HG02840 (cell line): ENCODE results near the gene PTX4.

Experiments
- ATAC-seq: cut with Tn5 transposase; IDR thresholded peaks from one replicate; pipeline ENCODE4 v1.9.1; 2021; ENCODE audit warnings: mild to moderate bottlenecking, moderate library complexity, moderate number of reproducible peaks; ENCODE audit not compliant: unreplicated experiment, low FRiP score

PTX4 gene

GRCh38 chr16:1488619-1489018 is at the start of gene PTX4:
TSS of gene PTX4 (minus strand) at chr16:1488944. CDS start at chr16:1488909, 35 bp downstream.
- ATAC-seq: no peak

GRCh38 chr16:1537763-1538289 is 49.1 kb upstream of the PTX4 start:
- no peak for ATAC-seq

- ATAC-seq: no peak
Measured at GRCh38 chr16:1537138-1537577, 48.4 kb upstream of the PTX4 start.

GRCh38 chr16:1536601-1537000 is 47.9 kb upstream of the PTX4 start:
- ATAC-seq: no peak

- no peak for ATAC-seq
Measured at GRCh38 chr16:1535391-1536291, 46.9 kb upstream of the PTX4 start.

GRCh38 chr16:1534021-1535020 is 45.6 kb upstream of the PTX4 start:
- ATAC-seq: no peak

- no peak for ATAC-seq
Measured at GRCh38 chr16:1533443-1533951, 44.8 kb upstream of the PTX4 start, which contains the start of gene TMEM204. TSS of gene TMEM204 (plus strand) at chr16:1533666. CDS start at chr16:1534276, 610 bp downstream.

GRCh38 chr16:1532771-1533170 is 44.0 kb upstream of the PTX4 start:
- no peak for ATAC-seq

- ATAC-seq: no peak
Measured at GRCh38 chr16:1532081-1532760, 43.5 kb upstream of the PTX4 start.

GRCh38 chr16:1531638-1531910 is 42.8 kb upstream of the PTX4 start:
- ATAC-seq: no peak

- no peak for ATAC-seq
Measured at GRCh38 chr16:1530883-1531637, 42.3 kb upstream of the PTX4 start.

GRCh38 chr16:1530349-1530882 is 41.7 kb upstream of the PTX4 start:
- ATAC-seq: no peak

GRCh38 chr16:1528921-1529537 is 40.3 kb upstream of the PTX4 start:
- ATAC-seq: no peak

GRCh38 chr16:1527836-1528811 is 39.4 kb upstream of the PTX4 start:
- ATAC-seq: no peak

GRCh38 chr16:1526608-1527555 is 38.1 kb upstream of the PTX4 start:
- ATAC-seq: no peak

GRCh38 chr16:1525871-1526607 is 37.3 kb upstream of the PTX4 start:
- ATAC-seq: no peak
